Measurements from ENCODE around the gene THAP7.

- TF ChIP-seq RAD21 (IDR thresholded peaks at IDR 0.05; ENCODE audit: low read length): no peak
- no peak for TF ChIP-seq CEBPB (IDR thresholded peaks at IDR 0.05; ENCODE audit: low read depth, low read length)
- TF ChIP-seq CTCF (conservative IDR thresholded peaks at IDR 0.05; ENCODE audit: low read depth, low read length): no peak
- no peak for TF ChIP-seq FOS (IDR thresholded peaks at IDR 0.05; ENCODE audit: low read depth, low read length)
- peak; percentile 77 for TF ChIP-seq USF2 (IDR thresholded peaks at IDR 0.05; ENCODE audit: low read depth, low read length)
- TF ChIP-seq SMC3 (IDR thresholded peaks at IDR 0.05; ENCODE audit: low read depth, low read length): no peak
- TF ChIP-seq POLR2A (IDR thresholded peaks at IDR 0.05; ENCODE audit: low read depth, low read length): peak; percentile 88
Observed at GRCh38 chr22:21001601-21002325, at the start of gene THAP7.
